ENCODE data around the gene ACSM2A. TPM values are rescaled to one million over a fixed set of nuclear protein-coding genes. Genes with fewer than 3 reads are reported as not detected.

Gene ACSM2A
- total RNA-seq, 1 experiment from 2014 or later: not detected

DNA sequence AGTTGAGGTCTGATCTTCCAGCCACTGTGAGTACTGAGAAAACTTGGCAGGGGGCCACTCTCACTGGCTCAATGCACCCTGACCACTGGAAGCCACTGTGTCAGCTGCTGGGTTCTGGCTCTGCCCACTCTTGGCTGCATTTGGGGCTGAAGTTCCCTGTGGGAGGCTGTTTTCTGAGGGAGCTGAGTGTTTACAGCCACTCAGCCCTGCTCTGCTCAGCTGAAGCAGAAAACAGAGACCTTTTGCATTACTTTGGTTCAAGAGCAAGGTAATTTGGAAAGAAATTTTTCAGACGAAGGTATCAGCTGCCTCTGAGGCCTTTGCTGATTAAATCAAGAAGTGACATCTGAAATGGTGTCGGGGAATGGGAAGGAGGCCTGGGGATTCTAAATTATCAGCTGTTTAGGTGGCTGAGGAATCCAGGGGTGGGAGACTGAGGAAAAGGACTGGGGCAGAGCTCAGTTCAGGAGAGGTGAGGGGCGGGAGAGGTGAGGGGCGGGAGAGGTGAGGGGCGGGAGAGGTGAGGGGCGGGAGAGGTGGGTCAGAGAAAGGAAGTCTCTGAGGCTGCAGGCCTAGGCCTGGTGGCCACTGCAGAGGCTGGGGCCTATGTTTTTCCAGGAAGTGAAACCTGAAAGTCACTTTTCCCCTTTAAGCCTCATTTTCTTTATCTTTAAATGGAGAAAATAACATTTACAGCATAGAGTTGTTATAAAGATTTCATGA lies 41.8 kb upstream of the ACSM2A start, which contains the start of gene ACSM5:
ACSM5 (plus strand) TSS at position 137 of the 723 bp plus-strand sequence. CDS start 1,951 bp downstream, outside the sequence.
- Histone ChIP-seq H3K27ac (ENCODE audit: low read length) (no peak within 1 kb of the TSS), H3K4me3 (ENCODE audit: low read depth in 2 of 2, low read length in 2 of 2) (no peak within 1 kb of the TSS), H3K36me3 (ENCODE audit: control insufficient read depth, insufficient read depth, low read length) (no peaks in the 10 kb centered on the region), H3K27me3 (ENCODE audit: control insufficient read depth, insufficient read depth, low read length) (peaks cover 2% of the 10 kb centered on the region; the same call in 1 of the 2 replicates), H3K9me3 (ENCODE audit: control insufficient read depth, insufficient read depth, low read depth, low read length) (no peaks in the 10 kb centered on the region), H3K4me1 (ENCODE audit: control insufficient read depth, insufficient read depth, low read length) (no peaks in the 10 kb centered on the region)
- ChIA-PET POLR2A (no interaction called here), CTCF (interaction anchor here (0.5 kb wide), 1 partner anchor 25 kb away, joined by 4 read pairs; no protein-coding TSS in a partner anchor)
- in situ Hi-C loops (cut with HindIII; ENCODE audit: low pct_unique_long_range_greater_than_20kb, low sequenced_read_pairs): no loop called here
- TF ChIP-seq REST (IDR thresholded peaks at IDR 0.05; ENCODE audit: insufficient read depth in 1 of 2, low read depth in 2 of 2, low read length in 1 of 2) (no peak), POLR2AphosphoS5 (IDR thresholded peaks at IDR 0.05; ENCODE audit: low read depth, low read length) (no peak), SIN3A (IDR thresholded peaks at IDR 0.05; ENCODE audit: borderline replicate concordance, insufficient read depth, low read depth, low read length) (no peak), TCF7L2 (IDR thresholded peaks at IDR 0.05; ENCODE audit: low read depth, low read length) (no peak)
- TF ChIP-seq, protein P1, sequence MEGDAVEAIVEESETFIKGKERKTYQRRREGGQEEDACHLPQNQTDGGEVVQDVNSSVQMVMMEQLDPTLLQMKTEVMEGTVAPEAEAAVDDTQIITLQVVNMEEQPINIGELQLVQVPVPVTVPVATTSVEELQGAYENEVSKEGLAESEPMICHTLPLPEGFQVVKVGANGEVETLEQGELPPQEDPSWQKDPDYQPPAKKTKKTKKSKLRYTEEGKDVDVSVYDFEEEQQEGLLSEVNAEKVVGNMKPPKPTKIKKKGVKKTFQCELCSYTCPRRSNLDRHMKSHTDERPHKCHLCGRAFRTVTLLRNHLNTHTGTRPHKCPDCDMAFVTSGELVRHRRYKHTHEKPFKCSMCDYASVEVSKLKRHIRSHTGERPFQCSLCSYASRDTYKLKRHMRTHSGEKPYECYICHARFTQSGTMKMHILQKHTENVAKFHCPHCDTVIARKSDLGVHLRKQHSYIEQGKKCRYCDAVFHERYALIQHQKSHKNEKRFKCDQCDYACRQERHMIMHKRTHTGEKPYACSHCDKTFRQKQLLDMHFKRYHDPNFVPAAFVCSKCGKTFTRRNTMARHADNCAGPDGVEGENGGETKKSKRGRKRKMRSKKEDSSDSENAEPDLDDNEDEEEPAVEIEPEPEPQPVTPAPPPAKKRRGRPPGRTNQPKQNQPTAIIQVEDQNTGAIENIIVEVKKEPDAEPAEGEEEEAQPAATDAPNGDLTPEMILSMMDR (IDR thresholded peaks at IDR 0.05): no peak
- BruUV-seq (replicated peaks): no TSS peak
- DNase-seq (ENCODE audit: low read depth, low spot score) (no peak), ATAC-seq (peak; percentile 48; the same call in 1 of the 2 replicates)
- intact Hi-C loops (cut with micrococcal nuclease; ENCODE audit: unreplicated experiment): no loop called here

GRCh38 chr16:20410121-20410723 lies 41.1 kb upstream of the ACSM2A start:
- ChIA-PET POLR2A (no interaction called here), CTCF (no interaction called here)
- no peak overlapping the region for H3K27ac ChIP-seq (ENCODE audit: low read length)
- TF ChIP-seq REST (IDR thresholded peaks at IDR 0.05; ENCODE audit: insufficient read depth in 1 of 2, low read depth in 2 of 2, low read length in 1 of 2) (no peak), TCF7L2 (IDR thresholded peaks at IDR 0.05; ENCODE audit: low read depth, low read length) (no peak), SIN3A (IDR thresholded peaks at IDR 0.05; ENCODE audit: borderline replicate concordance, insufficient read depth, low read depth, low read length) (no peak), POLR2AphosphoS5 (IDR thresholded peaks at IDR 0.05; ENCODE audit: low read depth, low read length) (no peak)
- TF ChIP-seq, protein P1 (IDR thresholded peaks at IDR 0.05): no peak
- H3K36me3 ChIP-seq (ENCODE audit: control insufficient read depth, insufficient read depth, low read length): no peaks in the 10 kb centered on the region
- H3K4me1 ChIP-seq (ENCODE audit: control insufficient read depth, insufficient read depth, low read length): no peaks in the 10 kb centered on the region
- no TSS peak for BruUV-seq (replicated peaks)
- ATAC-seq (no peak), DNase-seq (ENCODE audit: low read depth, low spot score) (no peak)
- H3K27me3 ChIP-seq (ENCODE audit: control insufficient read depth, insufficient read depth, low read length): peaks cover 3% of the 10 kb centered on the region; the same call in 1 of the 2 replicates
- in situ Hi-C loops (cut with HindIII; ENCODE audit: low pct_unique_long_range_greater_than_20kb, low sequenced_read_pairs) (no loop called here), intact Hi-C loops (cut with micrococcal nuclease; ENCODE audit: unreplicated experiment) (no loop called here)
- H3K9me3 ChIP-seq (ENCODE audit: control insufficient read depth, insufficient read depth, low read depth, low read length): no peaks in the 10 kb centered on the region
- no peak overlapping the region for H3K4me3 ChIP-seq (ENCODE audit: low read depth in 2 of 2, low read length in 2 of 2)

All from Panc1 (cell line).